Astrocyte (in vitro differentiated cells and primary cell): ENCODE data around the gene CRY1.

ENCODE experiments used
- CTCF ChIP-seq: IDR thresholded peaks from 2 replicates; pipeline ENCODE4 v1.5.1; 2011; ENCODE audit warnings: low read depth, mild to moderate bottlenecking, inconsistent platforms, low read length, moderate library complexity; ENCODE audit not compliant: insufficient read depth
- EZH2 ChIP-seq: IDR thresholded peaks from 2 replicates; pipeline ENCODE4 v1.6.1; 2012; ENCODE audit warnings: mild to moderate bottlenecking, low read length, inconsistent platforms; ENCODE audit not compliant: insufficient read depth

GRCh38 chr12:107064243-107064642 lies 29.1 kb downstream of the CRY1 start:
- TF ChIP-seq CTCF (no peak), EZH2 (no peak)
